Neuronal stem cell (in vitro differentiated cells): ENCODE measurements around the gene MAP1S.

Experiments
- DNase-seq: peaks from one replicate; pipeline ENCODE4 v3.0.0-alpha.2; 2013; ENCODE audit warnings: low spot score
- H2AFZ ChIP-seq: one replicate; pipeline ENCODE4 v1.6.1; 2013; ENCODE audit warnings: mild to moderate bottlenecking, low read length, inconsistent platforms
- H2AK5ac ChIP-seq: 2 replicates; pipeline ENCODE4 v1.6.1; 2013; ENCODE audit warnings: low read depth, mild to moderate bottlenecking, inconsistent platforms, low read length, moderate library complexity, mixed read lengths
- H2BK120ac ChIP-seq: 2 replicates; pipeline ENCODE4 v1.6.1; 2013; ENCODE audit warnings: low read depth, mild to moderate bottlenecking, inconsistent platforms, low read length, moderate library complexity, mixed read lengths
- H2BK12ac ChIP-seq: one replicate; pipeline ENCODE4 v1.6.1; 2013; ENCODE audit warnings: low read length, inconsistent platforms
- H2BK15ac ChIP-seq: 2 replicates; pipeline ENCODE4 v1.6.1; 2013; ENCODE audit warnings: mild to moderate bottlenecking, low read length, inconsistent platforms, mixed read lengths
- H2BK5ac ChIP-seq: one replicate; pipeline ENCODE4 v1.6.1; 2013; ENCODE audit warnings: inconsistent platforms, mild to moderate bottlenecking, low read length, moderate library complexity
- H3K14ac ChIP-seq: one replicate; pipeline ENCODE4 v1.6.1; 2013; ENCODE audit warnings: low read length, inconsistent platforms
- H3K18ac ChIP-seq: 2 replicates; pipeline ENCODE4 v1.6.1; 2013; ENCODE audit warnings: low read length, inconsistent platforms
- H3K23ac ChIP-seq: 2 replicates; pipeline ENCODE4 v1.6.1; 2013; ENCODE audit warnings: low read depth, mild to moderate bottlenecking, mixed read lengths, low read length, inconsistent platforms; ENCODE audit not compliant: poor library complexity
- H3K27ac ChIP-seq: replicated peaks from 3 replicates; pipeline ENCODE4 v1.5.1; 2013; ENCODE audit warnings: low read length, inconsistent platforms
- H3K27me3 ChIP-seq, 3 experiments: 2 replicates each; pipeline ENCODE4 v1.6.1; 2013; ENCODE audit warnings: low read length in 3 of 3, mild to moderate bottlenecking in 2 of 3, inconsistent platforms in 1 of 3, low read depth in 1 of 3, mixed read lengths in 1 of 3, moderate library complexity in 1 of 3; ENCODE audit not compliant: control insufficient read depth in 3 of 3, insufficient read depth in 3 of 3
- H3K36me3 ChIP-seq, 2 donors: replicated peaks in 1 of 2; 2 replicates each; pipeline ENCODE4 v1.6.1; 2013; ENCODE audit warnings: low read length in 2 of 2; ENCODE audit not compliant: control insufficient read depth in 2 of 2, insufficient read depth in 2 of 2
- H3K4ac ChIP-seq: 2 replicates; pipeline ENCODE4 v1.6.1; 2013; ENCODE audit warnings: inconsistent platforms, mild to moderate bottlenecking, low read length, moderate library complexity
- H3K4me1 ChIP-seq, 2 donors: 1 replicate in 1 of 2; 2 replicates in 1 of 2; pipeline ENCODE4 v1.6.1; 2013; ENCODE audit warnings: low read length in 2 of 2, low read depth in 1 of 2; ENCODE audit not compliant: control insufficient read depth in 2 of 2, insufficient read depth in 1 of 2
- H3K4me2 ChIP-seq: one replicate; pipeline ENCODE4 v1.6.1; 2013; ENCODE audit warnings: mild to moderate bottlenecking, low read length, inconsistent platforms; ENCODE audit not compliant: insufficient read depth, poor library complexity, severe bottlenecking
- H3K4me3 ChIP-seq, 2 donors: 2 replicates each; pipeline ENCODE4 v1.5.1; 2013; ENCODE audit warnings: low read length in 2 of 2, mild to moderate bottlenecking in 2 of 2, inconsistent platforms in 1 of 2, moderate library complexity in 1 of 2
- H3K79me1 ChIP-seq: one replicate; pipeline ENCODE4 v1.6.1; 2013; ENCODE audit warnings: low read depth, mild to moderate bottlenecking, inconsistent platforms, low read length, moderate library complexity
- H3K9ac ChIP-seq: one replicate; pipeline ENCODE4 v1.6.1; 2013; ENCODE audit warnings: mild to moderate bottlenecking, low read depth, low read length, inconsistent platforms; ENCODE audit not compliant: poor library complexity
- H3K9me3 ChIP-seq, 2 donors: replicated peaks in 1 of 2; 2 replicates each; pipeline versions ENCODE3 to v1.6.1; 2013; ENCODE audit warnings: low read length in 2 of 2, mild to moderate bottlenecking in 2 of 2, inconsistent platforms in 1 of 2, low read depth in 1 of 2, mixed read lengths in 1 of 2, moderate library complexity in 1 of 2; ENCODE audit not compliant: control insufficient read depth in 2 of 2, insufficient read depth in 1 of 2
- H4K8ac ChIP-seq: one replicate; pipeline ENCODE4 v1.6.1; 2013; ENCODE audit warnings: low read depth, mild to moderate bottlenecking, inconsistent platforms, low read length, moderate library complexity
- H4K91ac ChIP-seq: one replicate; pipeline ENCODE4 v1.6.1; 2013; ENCODE audit warnings: low read length, low read depth, mild to moderate bottlenecking, inconsistent platforms; ENCODE audit not compliant: poor library complexity
- WGBS, 2 donors: extraction: QIAGEN DNeasy Blood & Tissue Kit; methylation state at CpG; one replicate each; pipeline ENCODE4 v1.1.7; 2013; ENCODE audit warnings: missing lambda C conversion rate in 2 of 2, mixed read lengths in 1 of 2; ENCODE audit not compliant: insufficient read length in 2 of 2, insufficient replicate concordance in 1 of 2; ENCODE audit errors: extremely low coverage in 2 of 2; 5-methylcytosine and 5-hydroxymethylcytosine counted together

The MAP1S gene

GRCh38 chr19:17721821-17722220, 2.5 kb downstream of the MAP1S start:
- Histone ChIP-seq H3K27ac (no peak overlapping the region), H3K14ac (no peak overlapping the region), H4K8ac (no peak overlapping the region), H2AFZ (no peak overlapping the region), H3K4ac (no peak overlapping the region), H3K4me2 (no peak overlapping the region), H4K91ac (no peak overlapping the region), H3K23ac (no peak overlapping the region), H3K4me3 (no peak overlapping the region), H3K9me3 (no peaks in the 10 kb centered on the region), H3K9ac (no peak overlapping the region), H2BK5ac (no peak overlapping the region), H2BK15ac (no peak overlapping the region), H3K79me1 (peaks cover 33% of the 10 kb centered on the region), H3K27me3 (peaks cover 0 to 2% (median 0%) of the 10 kb centered on the region in 3 experiments), H2BK120ac (no peak overlapping the region), H3K36me3 (peaks cover 34 to 57% of the 10 kb centered on the region in 2 donors), H3K4me1 (peaks cover 13 to 14% of the 10 kb centered on the region in 2 donors), H2AK5ac (no peak overlapping the region), H2BK12ac (no peak overlapping the region), H3K18ac (no peak overlapping the region)
- no CpG with 5 or more reads among the region's 8 CpGs for WGBS, 2 donors
- no peak for DNase-seq

GRCh38 chr19:17722655-17723240, 3.5 kb downstream of the MAP1S start:
- no peak for DNase-seq
- no peaks in the 10 kb centered on the region for H3K9me3 ChIP-seq
- no peak overlapping the region for H3K27ac ChIP-seq
- no peak overlapping the region for H4K8ac ChIP-seq
- no peak overlapping the region for H3K14ac ChIP-seq
- no peak overlapping the region for H4K91ac ChIP-seq
- H2BK15ac ChIP-seq: no peak overlapping the region
- no peak overlapping the region for H3K4me2 ChIP-seq
- no peak overlapping the region for H3K18ac ChIP-seq
- H2AFZ ChIP-seq: no peak overlapping the region
- no peak overlapping the region for H2AK5ac ChIP-seq
- H3K9ac ChIP-seq: no peak overlapping the region
- peaks cover 33% of the 10 kb centered on the region for H3K79me1 ChIP-seq
- H3K4me3 ChIP-seq: no peak overlapping the region
- H3K4ac ChIP-seq: no peak overlapping the region
- peaks cover 43 to 66% of the 10 kb centered on the region in 2 donors for H3K36me3 ChIP-seq
- WGBS, 2 donors: 100% methylated on average over 1 of the region's 12 CpGs; no CpG with 5 or more reads in 1 of the 2 donors
- H3K4me1 ChIP-seq: peaks cover 13 to 14% of the 10 kb centered on the region in 2 donors
- H3K23ac ChIP-seq: no peak overlapping the region
- H2BK120ac ChIP-seq: no peak overlapping the region
- H2BK5ac ChIP-seq: no peak overlapping the region
- no peaks in the 10 kb centered on the region for H3K27me3 ChIP-seq
- no peak overlapping the region for H2BK12ac ChIP-seq

GRCh38 chr19:17724655-17725054, 5.4 kb downstream of the MAP1S start:
- peaks cover 59 to 85% of the 10 kb centered on the region in 2 donors for H3K36me3 ChIP-seq

GRCh38 chr19:17725422-17726078, 6.3 kb downstream of the MAP1S start:
- no peak overlapping the region for H3K4ac ChIP-seq
- WGBS, 2 donors: no CpG with 5 or more reads among the region's 21 CpGs
- H2BK120ac ChIP-seq: no peak overlapping the region
- no peak overlapping the region for H3K4me3 ChIP-seq
- no peaks in the 10 kb centered on the region for H3K27me3 ChIP-seq
- H3K9ac ChIP-seq: peak overlapping the region; percentile 21
- H4K91ac ChIP-seq: no peak overlapping the region
- peaks cover 63 to 94% of the 10 kb centered on the region in 2 donors for H3K36me3 ChIP-seq
- no peak overlapping the region for H3K4me2 ChIP-seq
- no peak overlapping the region for H3K18ac ChIP-seq
- no peak overlapping the region for H2AFZ ChIP-seq
- no peak overlapping the region for H3K23ac ChIP-seq
- H2BK12ac ChIP-seq: no peak overlapping the region
- H3K14ac ChIP-seq: no peak overlapping the region
- peaks cover 29% of the 10 kb centered on the region for H3K79me1 ChIP-seq
- no peak overlapping the region for H2BK15ac ChIP-seq
- H4K8ac ChIP-seq: no peak overlapping the region
- H2BK5ac ChIP-seq: no peak overlapping the region
- H3K4me1 ChIP-seq: peaks cover under 1 to 5% of the 10 kb centered on the region in 2 donors
- no peak overlapping the region for H2AK5ac ChIP-seq
- peaks cover 0 to 4% of the 10 kb centered on the region in 2 donors for H3K9me3 ChIP-seq
- H3K27ac ChIP-seq: no peak overlapping the region
- DNase-seq: no peak

More at GRCh38 chr19:17724655-17725054, 5.4 kb downstream of the MAP1S start:
- peaks cover 7 to 10% of the 10 kb centered on the region in 2 donors for H3K4me1 ChIP-seq
- H2BK15ac ChIP-seq: no peak overlapping the region
- peaks cover 37% of the 10 kb centered on the region for H3K79me1 ChIP-seq
- no peak overlapping the region for H2AFZ ChIP-seq
- no peak overlapping the region for H4K8ac ChIP-seq
- H2AK5ac ChIP-seq: no peak overlapping the region
- H3K14ac ChIP-seq: no peak overlapping the region
- H3K9ac ChIP-seq: no peak overlapping the region
- no peaks in the 10 kb centered on the region for H3K9me3 ChIP-seq
- no peak overlapping the region for H3K18ac ChIP-seq
- H2BK5ac ChIP-seq: no peak overlapping the region
- no peak overlapping the region for H2BK120ac ChIP-seq
- H4K91ac ChIP-seq: no peak overlapping the region
- no peak overlapping the region for H3K4me3 ChIP-seq
- no peak overlapping the region for H3K4me2 ChIP-seq
- no peak overlapping the region for H3K23ac ChIP-seq
- no peak overlapping the region for H3K27ac ChIP-seq
- no peak for DNase-seq
- H2BK12ac ChIP-seq: no peak overlapping the region
- no CpG with 5 or more reads among the region's 7 CpGs for WGBS, 2 donors
- no peak overlapping the region for H3K4ac ChIP-seq
- H3K27me3 ChIP-seq: no peaks in the 10 kb centered on the region
